ENCODE results near the gene RABGAP1L.

Gene RABGAP1L

GRCh38 chr1:174189428-174190062 lies 30.2 kb downstream of the RABGAP1L start:
- no peak for TF ChIP-seq CTCF (IDR thresholded peaks at IDR 0.05; ENCODE audit: low read depth, low read length, missing control alignments)
- DNase-seq (ENCODE audit: extremely low read depth, low read depth) = no peak
- no peak overlapping the region for H3K4me3 ChIP-seq (replicated peaks; ENCODE audit: low read depth, low read length)

- DNase-seq (ENCODE audit: extremely low read depth, low read depth) = no peak
- no peak overlapping the region for H3K4me3 ChIP-seq (replicated peaks; ENCODE audit: low read depth, low read length)
- no peak for TF ChIP-seq CTCF (IDR thresholded peaks at IDR 0.05; ENCODE audit: low read depth, low read length, missing control alignments)
Measured at GRCh38 chr1:174190691-174191199, 31.4 kb downstream of the RABGAP1L start.

GRCh38 chr1:174191349-174191862 lies 32.1 kb downstream of the RABGAP1L start:
- peak; percentile 71 for DNase-seq (ENCODE audit: extremely low read depth, low read depth)
- no peak overlapping the region for H3K4me3 ChIP-seq (replicated peaks; ENCODE audit: low read depth, low read length)
- TF ChIP-seq CTCF (IDR thresholded peaks at IDR 0.05; ENCODE audit: low read depth, low read length, missing control alignments) = no peak

- no peak for DNase-seq (ENCODE audit: extremely low read depth, low read depth)
- no peak overlapping the region for H3K4me3 ChIP-seq (replicated peaks; ENCODE audit: low read depth, low read length)
- no peak for TF ChIP-seq CTCF (IDR thresholded peaks at IDR 0.05; ENCODE audit: low read depth, low read length, missing control alignments)
Measured at GRCh38 chr1:174194461-174194860, 35.1 kb downstream of the RABGAP1L start.

GRCh38 chr1:174197088-174197487 lies 37.8 kb downstream of the RABGAP1L start:
- no peak overlapping the region for H3K4me3 ChIP-seq (replicated peaks; ENCODE audit: low read depth, low read length)
- TF ChIP-seq CTCF (IDR thresholded peaks at IDR 0.05; ENCODE audit: low read depth, low read length, missing control alignments) = no peak
- DNase-seq (ENCODE audit: extremely low read depth, low read depth) = no peak

- H3K4me3 ChIP-seq (replicated peaks; ENCODE audit: low read depth, low read length) = no peak overlapping the region
- DNase-seq (ENCODE audit: extremely low read depth, low read depth) = no peak
- no peak for TF ChIP-seq CTCF (IDR thresholded peaks at IDR 0.05; ENCODE audit: low read depth, low read length, missing control alignments)
Measured at GRCh38 chr1:174197547-174197946, 38.2 kb downstream of the RABGAP1L start.

Data from HFF-Myc (cell line).